HL-60/S4 treated with retinoic acid at 250 ng/mL for 4 days and 3 days (cell line): ENCODE measurements around the gene BOD1L1.

Source experiments
- in situ Hi-C: fragments of 300-500 bp; cut with MboI; formaldehyde crosslinking; loops from 2 replicates; pipeline ENCODE4 v1.7.0; 2022; ENCODE audit warnings: low sequenced_read_pairs

The BOD1L1 gene

GRCh38 chr4:13541176-13541604 is 86.3 kb downstream of the BOD1L1 start:
- in situ Hi-C loops, result loop anchor here (10.0 kb wide), 1 partner anchor 696 kb away; no protein-coding TSS in a partner anchor

GRCh38 chr4:13540446-13541175 is 86.9 kb downstream of the BOD1L1 start:
- in situ Hi-C loops, result loop anchor here (10.0 kb wide), 1 partner anchor 696 kb away; no protein-coding TSS in a partner anchor

- in situ Hi-C loops, result loop anchor here (10.0 kb wide), 1 partner anchor 695 kb away; no protein-coding TSS in a partner anchor
Measured at GRCh38 chr4:13539619-13540445, 87.7 kb downstream of the BOD1L1 start.

DNA sequence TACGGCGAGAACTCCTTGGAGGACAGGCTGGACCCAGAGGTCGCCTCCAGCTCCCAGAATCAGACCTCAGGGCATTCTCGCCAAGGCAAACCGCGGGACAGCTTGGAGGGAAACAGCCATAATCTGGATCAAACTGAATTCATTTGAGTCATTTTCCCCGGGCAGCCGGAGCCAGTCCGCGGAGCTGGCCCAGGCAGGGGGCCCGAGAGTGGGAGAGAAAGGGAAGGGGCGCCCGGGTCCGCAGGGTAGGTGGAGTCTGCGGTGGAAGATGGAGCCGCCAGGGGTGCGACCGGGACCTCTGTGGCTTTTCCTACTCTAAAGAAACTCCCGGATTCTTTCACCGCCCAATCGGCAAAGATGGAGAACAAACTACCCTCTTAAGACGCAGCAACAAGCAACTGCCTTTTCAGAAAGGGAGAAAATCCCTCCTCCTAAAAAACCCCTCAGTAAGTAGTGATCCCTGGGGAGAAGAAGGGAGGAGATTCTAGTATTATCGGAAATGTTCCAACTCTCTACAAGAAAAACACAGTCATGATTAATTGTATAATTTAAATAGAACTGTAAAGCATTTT is 88.4 kb downstream of the BOD1L1 start:
- in situ Hi-C loops, result no loop called here

GRCh38 chr4:13538427-13538973 is 89.0 kb downstream of the BOD1L1 start:
- in situ Hi-C loops, result no loop called here

DNA sequence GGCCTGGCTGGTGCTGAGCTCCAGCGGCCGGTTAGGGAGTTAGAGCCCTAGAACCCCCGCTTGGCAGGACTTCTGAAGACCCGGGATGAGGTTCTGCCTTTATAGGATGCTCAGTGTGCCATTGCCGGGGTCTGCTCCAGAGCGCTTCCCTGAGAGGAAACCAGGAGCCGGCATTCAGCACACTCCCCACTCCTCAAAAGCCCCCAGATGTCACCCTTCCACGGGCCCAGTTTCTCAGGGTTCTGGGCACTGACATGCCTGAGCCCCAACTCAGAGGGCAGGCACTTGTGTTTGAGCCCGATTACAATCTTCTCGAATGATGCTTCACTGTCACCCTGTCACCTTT is 89.7 kb downstream of the BOD1L1 start:
- in situ Hi-C loops, result no loop called here

GRCh38 chr4:13537011-13537831 is 90.3 kb downstream of the BOD1L1 start:
- in situ Hi-C loops, result no loop called here

GRCh38 chr4:13536607-13537006 is 90.9 kb downstream of the BOD1L1 start:
- in situ Hi-C loops, result no loop called here

- in situ Hi-C loops, result no loop called here
Measured at GRCh38 chr4:13535708-13536361, 91.7 kb downstream of the BOD1L1 start.

GRCh38 chr4:13535118-13535517 is 92.4 kb downstream of the BOD1L1 start:
- in situ Hi-C loops, result no loop called here

GRCh38 chr4:13534344-13535063 is 93.0 kb downstream of the BOD1L1 start:
- in situ Hi-C loops, result no loop called here

- in situ Hi-C loops, result no loop called here
Measured at GRCh38 chr4:13533670-13534343, 93.7 kb downstream of the BOD1L1 start.

DNA sequence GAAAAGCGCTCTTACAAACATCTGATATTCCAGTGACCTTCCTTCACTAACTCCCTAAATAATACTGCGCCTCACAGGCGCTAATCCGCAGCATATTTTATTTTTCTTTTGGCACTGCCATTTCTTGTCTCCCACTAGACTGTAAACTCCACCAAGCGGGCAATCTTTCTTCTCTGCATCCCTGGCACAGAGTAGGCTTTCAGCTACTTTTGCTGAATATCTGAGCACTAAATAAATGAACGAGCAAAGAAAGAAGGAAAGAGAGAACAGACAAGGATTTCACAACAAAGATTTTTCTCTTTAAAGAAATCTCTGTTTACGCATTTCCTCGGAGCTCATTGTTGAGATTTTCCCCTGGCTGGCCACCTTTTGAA is 95.9 kb downstream of the BOD1L1 start:
- in situ Hi-C loops, result no loop called here

GRCh38 chr4:13530823-13531624 is 96.5 kb downstream of the BOD1L1 start:
- in situ Hi-C loops, result no loop called here

GRCh38 chr4:13529128-13529919 is 98.2 kb downstream of the BOD1L1 start:
- in situ Hi-C loops, result no loop called here

DNA sequence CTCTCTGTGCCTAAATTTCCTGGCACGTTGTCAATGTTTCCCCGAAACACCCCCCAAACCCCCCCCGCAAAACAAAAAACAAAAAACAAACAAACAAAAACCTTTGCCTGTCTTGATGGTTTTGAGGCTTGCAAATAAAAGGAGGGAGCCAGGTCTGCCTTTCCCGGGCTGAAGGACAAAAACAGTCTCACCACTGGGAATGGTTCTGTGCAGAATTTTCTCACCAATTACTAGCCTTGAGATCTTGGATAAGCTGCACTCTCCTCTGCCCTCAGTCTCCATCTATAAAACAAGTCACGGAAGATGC is 98.8 kb downstream of the BOD1L1 start:
- in situ Hi-C loops, result no loop called here

- in situ Hi-C loops, result no loop called here
Measured at GRCh38 chr4:13527981-13528820, 99.3 kb downstream of the BOD1L1 start.
